Endothelial cell of umbilical vein (primary cell): ENCODE data around the gene CPA2. TPM values are rescaled to one million over a fixed set of nuclear protein-coding genes. Genes with fewer than 3 reads are reported as not detected.
A peak's percentile ranks its signal among the peaks of the same experiment; 100 is the strongest.

Experiments
- BruUV-seq: library from RNA; stranded (reverse); fragments of 400-500 nt; replicated peaks from 2 replicates; lab custom pipeline; 2021; lab: Mats Ljungman, UMichigan
- CTCF ChIA-PET: fragments of 300-600, 350-600 bp; sonication (Branson Sonifier 250); formaldehyde crosslinking; loops from one replicate; lab custom pipeline; 2021; ENCODE audit warnings: antibody characterized with exemption, inconsistent platforms; lab: Charles Lee
- POLR2A ChIA-PET: fragments of 300-600, 350-600 bp; sonication (Branson Sonifier 250); formaldehyde crosslinking; loops from one replicate; lab custom pipeline; 2021; ENCODE audit warnings: antibody characterized with exemption, inconsistent platforms; lab: Charles Lee
- DNase-seq: peaks from one replicate; pipeline ENCODE4 v3.0.0-alpha.2; 2011; ENCODE audit warnings: low read depth, low spot score
- FAIRE-seq: peaks from 2 replicates; lab custom pipeline; 2011; peaks lifted over from hg19 to GRCh38; lab: Jason Lieb, UNC
- H2AFZ ChIP-seq: 2 replicates; pipeline ENCODE4 v1.6.0; 2012; ENCODE audit warnings: low read depth, low read length, control low read depth, inconsistent platforms
- H3K27ac ChIP-seq: 2 replicates; pipeline ENCODE4 v1.5.1; 2011; ENCODE audit warnings: low read depth, mild to moderate bottlenecking, control low read depth, low read length, moderate library complexity; ENCODE audit not compliant: insufficient read depth
- H3K27me3 ChIP-seq, 2 experiments: 2 replicates each; pipeline versions ENCODE4 v1.6.0 to v1.6.1; 2011; ENCODE audit warnings: low read length in 2 of 2, mixed read lengths in 1 of 2; ENCODE audit not compliant: control insufficient read depth in 2 of 2, insufficient read depth in 2 of 2
- H3K36me3 ChIP-seq, 2 experiments: 2 replicates in 1 of 2; 3 replicates in 1 of 2; pipeline ENCODE4 v1.5.1; 2011; ENCODE audit warnings: low read length in 2 of 2, mild to moderate bottlenecking in 1 of 2, moderate library complexity in 1 of 2; ENCODE audit not compliant: control insufficient read depth in 2 of 2, insufficient read depth in 2 of 2; ENCODE audit errors: extremely low read depth in 1 of 2
- H3K4me1 ChIP-seq: 3 replicates; pipeline ENCODE4 v1.5.1; 2011; ENCODE audit warnings: mild to moderate bottlenecking, low read length; ENCODE audit not compliant: control insufficient read depth, insufficient read depth; ENCODE audit errors: extremely low read depth
- H3K4me2 ChIP-seq: 2 replicates; pipeline ENCODE4 v1.6.1; 2011; ENCODE audit warnings: low read length, control low read depth, mixed read lengths; ENCODE audit not compliant: insufficient read depth
- H3K4me3 ChIP-seq, 3 experiments: fragments of 200-600 bp in 1 of 3; sonication (generic), shearing (Covaris generic) in 1 of 3; replicated peaks in 1 of 3; 2 replicates each; pipeline ENCODE4 v1.5.1; 2011 to 2016; ENCODE audit warnings: control low read depth in 3 of 3, low read length in 3 of 3, mild to moderate bottlenecking in 2 of 3, inconsistent platforms in 1 of 3, low read depth in 1 of 3, moderate library complexity in 1 of 3; ENCODE audit not compliant: insufficient read depth in 1 of 3
- H3K79me2 ChIP-seq: 2 replicates; pipeline ENCODE4 v1.6.0; 2012; ENCODE audit warnings: low read length, inconsistent platforms; ENCODE audit not compliant: control insufficient read depth, insufficient read depth
- H3K9ac ChIP-seq: replicated peaks from 2 replicates; pipeline ENCODE3; 2011; ENCODE audit warnings: low read length, control low read depth; ENCODE audit not compliant: insufficient read depth; ENCODE audit errors: extremely low read depth
- H3K9me1 ChIP-seq: replicated peaks from 3 replicates; pipeline ENCODE4 v1.6.0; 2011; ENCODE audit warnings: mild to moderate bottlenecking, low read length; ENCODE audit not compliant: control insufficient read depth, insufficient read depth; ENCODE audit errors: extremely low read depth
- H3K9me3 ChIP-seq: replicated peaks from 2 replicates; pipeline ENCODE4 v1.5.1; 2012; ENCODE audit warnings: low read length, inconsistent platforms; ENCODE audit not compliant: control insufficient read depth, insufficient read depth
- H4K20me1 ChIP-seq: replicated peaks from 2 replicates; pipeline ENCODE3; 2011; ENCODE audit warnings: mild to moderate bottlenecking, low read length; ENCODE audit not compliant: control insufficient read depth, insufficient read depth; ENCODE audit errors: extremely low read depth
- EZH2 ChIP-seq: IDR thresholded peaks from 2 replicates; pipeline ENCODE4 v1.6.1; 2012; ENCODE audit warnings: borderline replicate concordance, low read depth, mild to moderate bottlenecking, moderate library complexity, low read length, inconsistent platforms; ENCODE audit not compliant: severe bottlenecking
- FOS ChIP-seq: IDR thresholded peaks from 2 replicates; pipeline ENCODE4 v1.6.1; 2011; ENCODE audit warnings: mild to moderate bottlenecking, low read length, moderate library complexity, borderline replicate concordance; ENCODE audit not compliant: insufficient read depth
- GATA2 ChIP-seq: IDR thresholded peaks from 2 replicates; pipeline ENCODE4 v1.7.0; 2011; ENCODE audit warnings: low read depth, mild to moderate bottlenecking, moderate library complexity, mixed read lengths, low read length; ENCODE audit not compliant: insufficient read length, insufficient read depth
- JUN ChIP-seq: IDR thresholded peaks from 2 replicates; pipeline ENCODE4 v1.6.1; 2011; ENCODE audit warnings: borderline replicate concordance, low read depth; ENCODE audit not compliant: insufficient read length, insufficient read depth
- MAX ChIP-seq: IDR thresholded peaks from 2 replicates; pipeline ENCODE4 v1.6.1; 2011; ENCODE audit not compliant: insufficient read depth, insufficient read length
- MYC ChIP-seq: IDR thresholded peaks from one replicate; pipeline ENCODE4 v1.6.1; 2011; ENCODE audit warnings: mild to moderate bottlenecking, low read depth, low read length
- POLR2A ChIP-seq: IDR thresholded peaks from 2 replicates; pipeline ENCODE4 v1.6.1; 2012; ENCODE audit warnings: low read depth, mild to moderate bottlenecking, control low read depth, low read length
- POLR2AphosphoS5 ChIP-seq: IDR thresholded peaks from 2 replicates; pipeline ENCODE4 v1.6.1; 2012; ENCODE audit warnings: low read depth, mild to moderate bottlenecking, control low read depth, low read length, moderate library complexity; ENCODE audit not compliant: insufficient read depth
- dilution Hi-C: fragments of 300-500 bp; cut with MboI; formaldehyde crosslinking; loops from one replicate; pipeline ENCODE4 v1.15.0; 2019; ENCODE audit warnings: low sequenced_read_pairs; ENCODE audit not compliant: extremely low pct_ligation_motif_present
- intact Hi-C: fragments of 100-400 bp; cut with micrococcal nuclease; formaldehyde crosslinking; loops from one replicate; pipeline ENCODE4 v1.10.0; 2022
- polyA plus RNA-seq, 4 experiments: library from polyadenylated mRNA; depleted of rRNA in 3 of 4; stranded (reverse) in 3 of 4; unstranded in 1 of 4; fragments of >200 nt; gene quantifications; 2 replicates each; pipeline versions ENCODE4 v1.2.1 to v1.2.3, GENCODE V29; 2011 to 2012; ENCODE audit warnings: missing spikeins in 1 of 4
- total RNA-seq: library from RNA; stranded (reverse); gene quantifications from 2 replicates; pipeline ENCODE4 v1.2.3, GENCODE V29; 2021
- TF ChIP-seq, protein P1 (sequence below), 2 donors: IDR thresholded peaks; 1 replicate in 1 of 2; 2 replicates in 1 of 2; pipeline ENCODE4 v1.5.1; 2011; ENCODE audit warnings: low read length in 2 of 2, mild to moderate bottlenecking in 2 of 2, moderate library complexity in 2 of 2, control low read depth in 1 of 2, inconsistent platforms in 1 of 2, low read depth in 1 of 2; ENCODE audit not compliant: insufficient read depth in 1 of 2; ENCODE audit errors: extremely low read depth in 1 of 2

Gene CPA2
- total and polyA plus RNA-seq, 2 donors (not counting 3 experiments of a cell fraction or from before 2014, with no cell fraction given): not detected

DNA sequence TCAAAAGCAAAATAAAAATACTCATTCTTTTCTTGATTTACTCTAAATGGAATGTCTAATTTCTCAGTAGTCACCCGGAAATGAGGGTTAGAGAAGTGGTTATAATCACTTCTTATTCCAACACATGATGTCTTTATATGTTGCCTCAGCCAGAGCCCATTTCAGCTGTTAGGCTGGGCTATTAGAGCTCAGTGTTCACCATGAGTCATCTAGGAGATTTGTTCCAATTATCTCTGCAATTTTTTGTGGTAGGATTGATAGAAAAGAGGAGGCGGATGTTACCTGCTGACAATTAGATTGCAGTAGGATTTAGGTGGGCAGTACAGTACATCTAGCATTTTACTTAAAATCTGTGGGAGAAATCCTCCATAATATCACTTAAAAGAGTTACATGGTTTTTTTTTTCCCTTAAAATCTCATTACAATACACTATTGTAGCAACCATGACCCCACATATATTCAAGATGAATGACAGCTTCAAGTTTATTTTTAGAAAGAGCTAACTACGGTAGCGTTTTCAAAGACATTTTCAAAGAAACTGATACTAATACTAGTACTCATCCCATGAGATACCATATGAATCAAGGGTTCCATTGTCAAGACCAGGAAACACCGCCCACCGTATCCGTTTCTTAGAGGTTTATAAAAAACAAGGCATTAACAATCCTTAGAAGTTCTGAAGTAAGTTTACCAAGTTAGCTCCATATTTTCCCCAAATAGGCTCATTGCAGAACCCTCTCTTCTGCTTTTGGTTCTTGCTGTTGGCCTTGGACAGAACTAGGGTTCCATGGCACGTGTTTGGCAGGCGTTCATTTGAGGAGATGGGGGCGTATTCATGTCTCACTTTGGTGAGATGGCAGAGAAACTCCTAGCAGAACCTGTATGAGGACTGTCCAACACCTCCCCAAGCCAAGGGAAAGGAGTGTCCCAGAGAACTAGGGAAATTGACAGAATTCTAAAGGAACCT is 10.4 kb downstream of the CPA2 start:
- peaks cover 5 to 26% of the 10 kb centered on the region in 2 experiments for H3K27me3 ChIP-seq
- no peak overlapping the region for H3K27ac ChIP-seq
- no peak for TF ChIP-seq POLR2A
- TF ChIP-seq GATA2: no peak
- TF ChIP-seq FOS: no peak
- TF ChIP-seq, protein P1, sequence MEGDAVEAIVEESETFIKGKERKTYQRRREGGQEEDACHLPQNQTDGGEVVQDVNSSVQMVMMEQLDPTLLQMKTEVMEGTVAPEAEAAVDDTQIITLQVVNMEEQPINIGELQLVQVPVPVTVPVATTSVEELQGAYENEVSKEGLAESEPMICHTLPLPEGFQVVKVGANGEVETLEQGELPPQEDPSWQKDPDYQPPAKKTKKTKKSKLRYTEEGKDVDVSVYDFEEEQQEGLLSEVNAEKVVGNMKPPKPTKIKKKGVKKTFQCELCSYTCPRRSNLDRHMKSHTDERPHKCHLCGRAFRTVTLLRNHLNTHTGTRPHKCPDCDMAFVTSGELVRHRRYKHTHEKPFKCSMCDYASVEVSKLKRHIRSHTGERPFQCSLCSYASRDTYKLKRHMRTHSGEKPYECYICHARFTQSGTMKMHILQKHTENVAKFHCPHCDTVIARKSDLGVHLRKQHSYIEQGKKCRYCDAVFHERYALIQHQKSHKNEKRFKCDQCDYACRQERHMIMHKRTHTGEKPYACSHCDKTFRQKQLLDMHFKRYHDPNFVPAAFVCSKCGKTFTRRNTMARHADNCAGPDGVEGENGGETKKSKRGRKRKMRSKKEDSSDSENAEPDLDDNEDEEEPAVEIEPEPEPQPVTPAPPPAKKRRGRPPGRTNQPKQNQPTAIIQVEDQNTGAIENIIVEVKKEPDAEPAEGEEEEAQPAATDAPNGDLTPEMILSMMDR (IDR thresholded peaks at IDR 0.05; ENCODE audit: extremely low read depth in 1 of 2, insufficient read depth in 1 of 2, low read depth in 1 of 2, low read length in 2 of 2): no peak
- no peak for TF ChIP-seq EZH2
- no peak for TF ChIP-seq JUN
- TF ChIP-seq POLR2AphosphoS5: no peak
- TF ChIP-seq MAX: no peak
- TF ChIP-seq MYC: no peak
- intact Hi-C loops (no loop called here), dilution Hi-C loops (no loop called here)
- no peak overlapping the region for H3K9ac ChIP-seq
- H3K4me1 ChIP-seq: peaks cover 2% of the 10 kb centered on the region
- no TSS peak for BruUV-seq
- no peak overlapping the region for H3K4me2 ChIP-seq
- DNase-seq (no peak), FAIRE-seq (peak; percentile 55)
- no peak overlapping the region for H3K4me3 ChIP-seq
- ChIA-PET POLR2A (no interaction called here), CTCF (interaction anchor here (0.7 to 2.1 kb wide), 9 partner anchors 8 to 481 kb away, joined by 3 to 8 read pairs (median 4); partner anchors contain the start of gene CPA4)
- no peaks in the 10 kb centered on the region for H3K36me3 ChIP-seq
- no peaks in the 10 kb centered on the region for H3K9me3 ChIP-seq
- H3K79me2 ChIP-seq: no peaks in the 10 kb centered on the region
- H2AFZ ChIP-seq: no peak overlapping the region
- no peaks in the 10 kb centered on the region for H3K9me1 ChIP-seq
- no peaks in the 10 kb centered on the region for H4K20me1 ChIP-seq
